ENCODE results near the gene UIMC1. TPM values are rescaled to one million over a fixed set of nuclear protein-coding genes. Genes with fewer than 3 reads are reported as not detected.

The UIMC1 gene
- total RNA-seq, 2 experiments from 2014 or later: 42.7 to 78.5 TPM

DNA sequence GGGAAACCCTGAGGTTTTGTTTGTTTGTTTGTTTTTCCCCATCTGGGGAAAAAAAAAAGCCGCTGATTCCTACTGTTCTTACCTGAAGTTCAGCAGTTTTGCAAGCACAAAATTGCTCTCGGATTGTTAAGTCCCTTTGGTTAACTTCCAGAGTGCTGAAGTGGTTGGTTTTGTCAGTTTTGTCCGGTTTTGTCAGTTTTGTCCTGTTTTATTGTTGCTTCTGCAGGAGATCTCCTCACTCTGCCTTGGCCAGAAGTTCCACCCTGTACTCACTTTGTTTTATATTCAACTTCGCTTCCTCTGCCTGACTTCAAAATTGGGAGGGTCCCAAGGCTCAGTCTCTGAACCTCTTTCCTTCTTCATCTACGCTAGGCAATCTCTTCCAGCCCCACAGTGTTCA lies 30.3 kb upstream of the UIMC1 start:
- H2AFZ ChIP-seq (ENCODE audit: low read length): no peak overlapping the region
- peaks cover 79% of the 10 kb centered on the region for H3K36me3 ChIP-seq (ENCODE audit: insufficient read depth, low read length)
- ChIA-PET CTCF (ENCODE audit: unreplicated experiment) (no interaction called here), POLR2A (interaction anchor here (0.6 kb wide), 1 partner anchor 1508 kb away, joined by 4 read pairs; no protein-coding TSS in a partner anchor)
- no TSS peak for BruUV-seq (replicated peaks)
- H4K20me1 ChIP-seq (ENCODE audit: insufficient read depth, low read length): no peaks in the 10 kb centered on the region; the same call in 1 of the 2 replicates
- no peak for TF ChIP-seq EZH2phosphoT487 (IDR thresholded peaks at IDR 0.05; ENCODE audit: borderline replicate concordance, low read depth, low read length)
- TF ChIP-seq, protein P1, sequence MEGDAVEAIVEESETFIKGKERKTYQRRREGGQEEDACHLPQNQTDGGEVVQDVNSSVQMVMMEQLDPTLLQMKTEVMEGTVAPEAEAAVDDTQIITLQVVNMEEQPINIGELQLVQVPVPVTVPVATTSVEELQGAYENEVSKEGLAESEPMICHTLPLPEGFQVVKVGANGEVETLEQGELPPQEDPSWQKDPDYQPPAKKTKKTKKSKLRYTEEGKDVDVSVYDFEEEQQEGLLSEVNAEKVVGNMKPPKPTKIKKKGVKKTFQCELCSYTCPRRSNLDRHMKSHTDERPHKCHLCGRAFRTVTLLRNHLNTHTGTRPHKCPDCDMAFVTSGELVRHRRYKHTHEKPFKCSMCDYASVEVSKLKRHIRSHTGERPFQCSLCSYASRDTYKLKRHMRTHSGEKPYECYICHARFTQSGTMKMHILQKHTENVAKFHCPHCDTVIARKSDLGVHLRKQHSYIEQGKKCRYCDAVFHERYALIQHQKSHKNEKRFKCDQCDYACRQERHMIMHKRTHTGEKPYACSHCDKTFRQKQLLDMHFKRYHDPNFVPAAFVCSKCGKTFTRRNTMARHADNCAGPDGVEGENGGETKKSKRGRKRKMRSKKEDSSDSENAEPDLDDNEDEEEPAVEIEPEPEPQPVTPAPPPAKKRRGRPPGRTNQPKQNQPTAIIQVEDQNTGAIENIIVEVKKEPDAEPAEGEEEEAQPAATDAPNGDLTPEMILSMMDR (conservative IDR thresholded peaks at IDR 0.05; ENCODE audit: low read length): no peak
- intact Hi-C loops (cut with micrococcal nuclease; ENCODE audit: unreplicated experiment): no loop called here
- H3K9me2 ChIP-seq (ENCODE audit: insufficient read depth, low read length): no peaks in the 10 kb centered on the region
- H3K4me3 ChIP-seq (ENCODE audit: low read depth, low read length, poor library complexity, severe bottlenecking): no peak overlapping the region
- H3K79me2 ChIP-seq (ENCODE audit: insufficient read depth, low read depth, low read length): peaks cover 22% of the 10 kb centered on the region; the same call in 1 of the 2 replicates
- no peaks in the 10 kb centered on the region for H3K4me1 ChIP-seq (ENCODE audit: insufficient read depth, low read length, poor library complexity, severe bottlenecking)
- no peaks in the 10 kb centered on the region for H3K9me3 ChIP-seq (ENCODE audit: low read length)
- no peak for DNase-seq (ENCODE audit: low spot score)
- H3K4me2 ChIP-seq (ENCODE audit: low read length): no peak overlapping the region
- no peak overlapping the region for H3K27ac ChIP-seq (ENCODE audit: low read depth, low read length, poor library complexity, severe bottlenecking)

DNA sequence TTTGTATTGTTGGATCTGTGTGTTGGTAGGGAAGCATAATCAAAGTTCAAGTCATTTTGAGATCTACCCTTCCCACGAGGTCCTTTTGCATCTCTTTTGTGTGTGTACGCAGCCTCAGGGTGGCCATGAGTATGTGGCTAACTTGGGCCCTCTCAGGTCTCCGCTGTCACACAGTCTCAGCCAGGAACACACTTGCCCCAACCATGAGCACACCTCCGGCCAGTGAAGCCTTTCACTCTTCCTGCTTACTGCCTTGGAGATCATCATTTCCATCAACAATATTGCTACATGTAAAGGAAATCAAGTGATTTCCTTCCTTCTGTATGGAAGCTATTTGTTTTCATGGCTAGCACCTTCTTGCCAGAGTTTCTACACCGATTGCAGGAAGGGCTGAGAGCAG lies 29.9 kb upstream of the UIMC1 start:
- Histone ChIP-seq H3K9me2 (ENCODE audit: insufficient read depth, low read length) (no peaks in the 10 kb centered on the region), H4K20me1 (ENCODE audit: insufficient read depth, low read length) (no peaks in the 10 kb centered on the region; the same call in 1 of the 2 replicates), H3K4me2 (ENCODE audit: low read length) (no peak overlapping the region), H3K4me1 (ENCODE audit: insufficient read depth, low read length, poor library complexity, severe bottlenecking) (no peaks in the 10 kb centered on the region), H3K79me2 (ENCODE audit: insufficient read depth, low read depth, low read length) (peaks cover 26% of the 10 kb centered on the region; the same call in 1 of the 2 replicates), H3K36me3 (ENCODE audit: insufficient read depth, low read length) (peaks cover 79% of the 10 kb centered on the region), H3K9me3 (ENCODE audit: low read length) (no peaks in the 10 kb centered on the region; the same call in 1 of the 2 replicates), H2AFZ (ENCODE audit: low read length) (no peak overlapping the region), H3K4me3 (ENCODE audit: low read depth, low read length, poor library complexity, severe bottlenecking) (no peak overlapping the region), H3K27ac (ENCODE audit: low read depth, low read length, poor library complexity, severe bottlenecking) (no peak overlapping the region)
- BruUV-seq (replicated peaks): no TSS peak
- CTCF ChIA-PET (ENCODE audit: unreplicated experiment): no interaction called here
- DNase-seq (ENCODE audit: low spot score): no peak
- POLR2A ChIA-PET: interaction anchor here (1.2 to 1.5 kb wide), 2 partner anchors 8 to 14 kb away, joined by 4 to 5 read pairs; partner anchors contain the start of gene ZNF346
- no peak for TF ChIP-seq EZH2phosphoT487 (IDR thresholded peaks at IDR 0.05; ENCODE audit: borderline replicate concordance, low read depth, low read length)
- TF ChIP-seq, protein P1 (conservative IDR thresholded peaks at IDR 0.05; ENCODE audit: low read length): no peak
- intact Hi-C loops (cut with micrococcal nuclease; ENCODE audit: unreplicated experiment): no loop called here

GRCh38 chr5:177035976-177036375 lies 29.4 kb upstream of the UIMC1 start:
- peaks cover 31% of the 10 kb centered on the region; the same call in 1 of the 2 replicates for H3K79me2 ChIP-seq (ENCODE audit: insufficient read depth, low read depth, low read length)
- no TSS peak for BruUV-seq (replicated peaks)
- no peaks in the 10 kb centered on the region; the same call in 1 of the 2 replicates for H4K20me1 ChIP-seq (ENCODE audit: insufficient read depth, low read length)
- H2AFZ ChIP-seq (ENCODE audit: low read length): no peak overlapping the region
- no peaks in the 10 kb centered on the region for H3K4me1 ChIP-seq (ENCODE audit: insufficient read depth, low read length, poor library complexity, severe bottlenecking)
- H3K36me3 ChIP-seq (ENCODE audit: insufficient read depth, low read length): peaks cover 79% of the 10 kb centered on the region
- POLR2A ChIA-PET: interaction anchor here (0.6 to 1.5 kb wide), 3 partner anchors 9 to 20 kb away, joined by 3 to 5 read pairs (median 4); partner anchors contain the start of gene ZNF346
- no peak overlapping the region for H3K27ac ChIP-seq (ENCODE audit: low read depth, low read length, poor library complexity, severe bottlenecking)
- intact Hi-C loops (cut with micrococcal nuclease; ENCODE audit: unreplicated experiment): no loop called here
- TF ChIP-seq, protein P1 (conservative IDR thresholded peaks at IDR 0.05; ENCODE audit: low read length): no peak
- no peak for TF ChIP-seq EZH2phosphoT487 (IDR thresholded peaks at IDR 0.05; ENCODE audit: borderline replicate concordance, low read depth, low read length)
- DNase-seq (ENCODE audit: low spot score): no peak
- H3K9me3 ChIP-seq (ENCODE audit: low read length): no peaks in the 10 kb centered on the region; the same call in 1 of the 2 replicates
- no peak overlapping the region for H3K4me2 ChIP-seq (ENCODE audit: low read length)
- CTCF ChIA-PET (ENCODE audit: unreplicated experiment): no interaction called here
- no peaks in the 10 kb centered on the region for H3K9me2 ChIP-seq (ENCODE audit: insufficient read depth, low read length)
- H3K4me3 ChIP-seq (ENCODE audit: low read depth, low read length, poor library complexity, severe bottlenecking): no peak overlapping the region
